CD4-positive, CD25-positive, alpha-beta regulatory T cell (primary cell): Measurements from ENCODE around the gene IPO9. TPM values are rescaled to one million over a fixed set of nuclear protein-coding genes. Genes with fewer than 3 reads are reported as not detected.

Experiments
- ATAC-seq, 2 donors: fragments of 150-1000 bp; cut with Tn5 transposase; one replicate each; pipeline ENCODE4 v1.10.0; 2021; ENCODE audit warnings: low read depth in 2 of 2, moderate number of reproducible peaks in 2 of 2, moderate library complexity in 1 of 2
- DNase-seq, 3 donors: peaks; one replicate each; pipeline versions ENCODE4 v3.0.0 to v3.0.0-alpha.2; 2012 to 2022; ENCODE audit warnings: mixed read lengths in 1 of 3
- H3K27ac ChIP-seq: one replicate; pipeline ENCODE4 v1.7.0; 2013; ENCODE audit warnings: mild to moderate bottlenecking, low read length; ENCODE audit not compliant: insufficient read depth, poor library complexity, severe bottlenecking
- H3K27me3 ChIP-seq: one replicate; pipeline ENCODE4 v1.7.0; 2013; ENCODE audit warnings: low read length; ENCODE audit not compliant: control insufficient read depth, insufficient read depth
- H3K36me3 ChIP-seq: one replicate; pipeline ENCODE4 v1.7.0; 2013; ENCODE audit warnings: mild to moderate bottlenecking, low read length, moderate library complexity; ENCODE audit not compliant: control insufficient read depth, insufficient read depth
- H3K4me1 ChIP-seq: 2 replicates; pipeline ENCODE4 v1.7.0; 2013; ENCODE audit warnings: mild to moderate bottlenecking, low read length; ENCODE audit not compliant: insufficient read depth, control insufficient read depth, poor library complexity, severe bottlenecking
- H3K4me3 ChIP-seq: one replicate; pipeline ENCODE4 v1.7.0; 2013; ENCODE audit warnings: low read depth, mild to moderate bottlenecking, low read length, moderate library complexity
- H3K9me3 ChIP-seq, 2 experiments: 1 replicate in 1 of 2; 2 replicates in 1 of 2; pipeline ENCODE4 v1.7.0; 2013; ENCODE audit warnings: low read length in 2 of 2, mild to moderate bottlenecking in 1 of 2, moderate library complexity in 1 of 2; ENCODE audit not compliant: control insufficient read depth in 2 of 2
- H3K27ac Mint-ChIP-seq, 3 donors: one replicate each; pipeline ENCODE4 v1.8.0; 2020 to 2022; ENCODE audit warnings: mild to moderate bottlenecking in 3 of 3, mixed read lengths in 3 of 3, moderate library complexity in 2 of 3
- H3K27me3 Mint-ChIP-seq: one replicate; pipeline ENCODE4 v1.8.0; 2022; ENCODE audit warnings: mild to moderate bottlenecking, mixed read lengths
- H3K36me3 Mint-ChIP-seq: one replicate; pipeline ENCODE4 v1.8.0; 2020; ENCODE audit warnings: mixed read lengths
- H3K4me1 Mint-ChIP-seq, 4 donors: one replicate each; pipeline ENCODE4 v1.8.0; 2020 to 2022; ENCODE audit warnings: mixed read lengths in 4 of 4, mild to moderate bottlenecking in 1 of 4
- H3K4me3 Mint-ChIP-seq, 4 donors: one replicate each; pipeline ENCODE4 v1.8.0; 2020 to 2022; ENCODE audit warnings: mild to moderate bottlenecking in 4 of 4, mixed read lengths in 4 of 4, moderate library complexity in 3 of 4
- H3K9me3 Mint-ChIP-seq, 7 donors: one replicate each; pipeline ENCODE4 v1.8.0; 2020 to 2022; ENCODE audit warnings: mixed read lengths in 7 of 7, mild to moderate bottlenecking in 3 of 7, moderate library complexity in 2 of 7
- polyA plus RNA-seq, 4 donors: library from polyadenylated mRNA; unstranded; fragments of 300-500 nt; fragmentation: Illumina TruSeq; gene quantifications; one replicate each; pipeline ENCODE4 v1.2.3, GENCODE V29; 2021
- total RNA-seq: library from RNA; stranded (reverse); gene quantifications from one replicate; pipeline ENCODE4 v1.2.3, GENCODE V29; 2022

Gene IPO9
- total and polyA plus RNA-seq, 5 donors from 2014 or later = 13.9 to 31.3 (median 15.2) TPM

GRCh38 chr1:201928266-201928665 is 99.3 kb downstream of the IPO9 start:
- no peak for DNase-seq
- Histone ChIP-seq H3K27me3 (peaks cover 3% of the 10 kb centered on the region), H3K36me3 (no peaks in the 10 kb centered on the region), H3K9me3 (no peaks in the 10 kb centered on the region), H3K4me3 (no peak overlapping the region), H3K4me1 (no peaks in the 10 kb centered on the region), H3K27ac (no peak overlapping the region)
- peaks cover 8% of the 10 kb centered on the region for H3K27me3 Mint-ChIP-seq
- H3K36me3 Mint-ChIP-seq = no peaks in the 10 kb centered on the region
- ATAC-seq = no peak
- no peaks in the 10 kb centered on the region for H3K4me1 Mint-ChIP-seq
- H3K9me3 Mint-ChIP-seq = no peaks in the 10 kb centered on the region
- H3K27ac Mint-ChIP-seq = no peak overlapping the region
- no peak overlapping the region for H3K4me3 Mint-ChIP-seq

GRCh38 chr1:201930137-201930536 is 101.2 kb downstream of the IPO9 start:
- Histone ChIP-seq H3K36me3 (no peaks in the 10 kb centered on the region), H3K27ac (no peak overlapping the region), H3K4me1 (no peaks in the 10 kb centered on the region), H3K9me3 (no peaks in the 10 kb centered on the region), H3K4me3 (no peak overlapping the region), H3K27me3 (peaks cover 3% of the 10 kb centered on the region)
- H3K27me3 Mint-ChIP-seq = peaks cover 21% of the 10 kb centered on the region
- no peak overlapping the region for H3K27ac Mint-ChIP-seq
- no peaks in the 10 kb centered on the region for H3K4me1 Mint-ChIP-seq
- ATAC-seq (no peak), DNase-seq (no peak)
- H3K9me3 Mint-ChIP-seq = no peaks in the 10 kb centered on the region
- no peaks in the 10 kb centered on the region for H3K36me3 Mint-ChIP-seq
- no peak overlapping the region for H3K4me3 Mint-ChIP-seq

DNA sequence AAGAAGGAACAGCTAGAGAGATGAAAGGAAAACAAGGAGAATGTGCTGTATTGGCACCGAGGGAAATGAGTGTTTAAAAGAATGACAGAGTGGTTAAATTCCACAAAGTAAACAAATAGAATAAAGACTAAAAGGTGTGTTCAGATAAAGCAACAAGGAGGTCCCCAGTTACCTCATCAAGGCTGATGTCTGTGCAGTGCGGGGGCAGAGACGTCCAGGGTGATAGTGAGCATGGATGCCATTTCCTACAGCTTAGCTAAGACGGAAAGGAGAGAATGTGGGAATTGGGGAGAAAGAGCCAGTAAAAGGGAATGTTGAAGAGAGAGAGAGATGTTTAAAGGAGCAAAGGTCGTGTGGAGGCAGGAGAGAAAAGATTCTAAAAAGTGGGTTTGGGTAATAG is 101.8 kb downstream of the IPO9 start:
- H3K27me3 ChIP-seq = peaks cover 3% of the 10 kb centered on the region
- DNase-seq (no peak), ATAC-seq (no peak)
- no peaks in the 10 kb centered on the region for H3K36me3 ChIP-seq
- Mint-ChIP-seq H3K27ac (no peak overlapping the region), H3K4me1 (no peaks in the 10 kb centered on the region), H3K9me3 (no peaks in the 10 kb centered on the region), H3K4me3 (no peak overlapping the region), H3K36me3 (no peaks in the 10 kb centered on the region), H3K27me3 (peaks cover 21% of the 10 kb centered on the region)
- no peaks in the 10 kb centered on the region for H3K9me3 ChIP-seq
- no peaks in the 10 kb centered on the region for H3K4me1 ChIP-seq
- H3K27ac ChIP-seq = no peak overlapping the region
- no peak overlapping the region for H3K4me3 ChIP-seq

Other genes starting within 250 kb of the IPO9 start
- gene SHISA4, start 59.7 kb downstream of the IPO9 start, total RNA-seq = 0.44 TPM
- under 1 TPM in 2 of 4 donors, not detected in 2; 0.22 to 0.44 TPM for gene SHISA4, start 59.7 kb downstream of the IPO9 start, polyA plus RNA-seq
- gene LMOD1, start 117.4 kb downstream of the IPO9 start, total RNA-seq = not detected
- not detected for gene LMOD1, start 117.4 kb downstream of the IPO9 start, polyA plus RNA-seq
- 43.1 TPM for gene TIMM17A, start 126.3 kb downstream of the IPO9 start, total RNA-seq
- gene TIMM17A, start 126.3 kb downstream of the IPO9 start, polyA plus RNA-seq = 10 to 100 TPM; 28.2 to 52.7 (median 36.7) TPM
- 29.8 TPM for gene RNPEP, start 153.5 kb downstream of the IPO9 start, total RNA-seq
- gene RNPEP, start 153.5 kb downstream of the IPO9 start, polyA plus RNA-seq = 10 to 100 TPM; 31.0 to 51.2 (median 33.0) TPM
- 1.0 TPM for gene ELF3, start 181.4 kb downstream of the IPO9 start, total RNA-seq
- not detected for gene ELF3, start 181.4 kb downstream of the IPO9 start, polyA plus RNA-seq